ENCODE measurements around the gene NCR3LG1.

GRCh38 chr11:17413414-17414316, 62.1 kb downstream of the NCR3LG1 start:
- TF ChIP-seq CTCF (IDR thresholded peaks at IDR 0.05) (no peak), POLR2A (IDR thresholded peaks at IDR 0.05) (no peak), POLR2AphosphoS5 (IDR thresholded peaks at IDR 0.05) (no peak), EP300 (IDR thresholded peaks at IDR 0.05) (no peak)
